NB4 (cell line): ENCODE measurements around the gene SLC25A39.

Experiments
- CTCF ChIP-seq: IDR thresholded peaks from one replicate; pipeline ENCODE4 v1.5.1; 2012; ENCODE audit warnings: low read depth, low read length
- POLR2A ChIP-seq: IDR thresholded peaks from 2 replicates; pipeline ENCODE4 v1.6.1; 2011; ENCODE audit warnings: mild to moderate bottlenecking; ENCODE audit not compliant: insufficient read length; ENCODE audit errors: extremely low read depth
- TF ChIP-seq, protein P1 (sequence below): IDR thresholded peaks from 2 replicates; pipeline ENCODE4 v1.6.1; 2011; ENCODE audit warnings: low read depth, low read length

DNA sequence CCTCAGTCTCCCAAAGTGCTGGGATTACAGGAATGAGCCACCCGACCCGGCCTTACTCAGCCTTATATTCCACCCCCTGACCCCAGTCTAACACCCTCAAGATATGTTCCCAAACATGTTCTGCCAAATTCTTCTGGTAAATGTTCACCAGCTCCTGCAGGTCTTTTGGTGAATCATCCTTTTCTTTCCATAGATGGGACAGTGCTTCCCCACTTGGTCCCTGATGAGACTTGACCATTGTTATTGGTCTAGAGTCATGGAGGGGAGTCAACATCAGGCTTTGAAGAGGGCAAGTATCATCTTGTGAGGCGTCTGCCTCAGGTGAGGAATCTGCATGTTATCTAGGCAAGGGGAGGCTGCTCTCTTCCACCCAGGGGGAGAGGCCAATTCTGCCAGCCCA is 26.6 kb downstream of the SLC25A39 start:
- TF ChIP-seq CTCF = no peak
- TF ChIP-seq, protein P1, sequence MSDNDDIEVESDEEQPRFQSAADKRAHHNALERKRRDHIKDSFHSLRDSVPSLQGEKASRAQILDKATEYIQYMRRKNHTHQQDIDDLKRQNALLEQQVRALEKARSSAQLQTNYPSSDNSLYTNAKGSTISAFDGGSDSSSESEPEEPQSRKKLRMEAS = no peak
- TF ChIP-seq POLR2A = no peak
